Right hindlimb (tissue), 1 donor: Measurements from ENCODE around the gene FAM3A.

Experiments
- DNase-seq: peaks from one replicate; pipeline ENCODE4 v3.0.0-alpha.2; 2018

Gene FAM3A

DNA sequence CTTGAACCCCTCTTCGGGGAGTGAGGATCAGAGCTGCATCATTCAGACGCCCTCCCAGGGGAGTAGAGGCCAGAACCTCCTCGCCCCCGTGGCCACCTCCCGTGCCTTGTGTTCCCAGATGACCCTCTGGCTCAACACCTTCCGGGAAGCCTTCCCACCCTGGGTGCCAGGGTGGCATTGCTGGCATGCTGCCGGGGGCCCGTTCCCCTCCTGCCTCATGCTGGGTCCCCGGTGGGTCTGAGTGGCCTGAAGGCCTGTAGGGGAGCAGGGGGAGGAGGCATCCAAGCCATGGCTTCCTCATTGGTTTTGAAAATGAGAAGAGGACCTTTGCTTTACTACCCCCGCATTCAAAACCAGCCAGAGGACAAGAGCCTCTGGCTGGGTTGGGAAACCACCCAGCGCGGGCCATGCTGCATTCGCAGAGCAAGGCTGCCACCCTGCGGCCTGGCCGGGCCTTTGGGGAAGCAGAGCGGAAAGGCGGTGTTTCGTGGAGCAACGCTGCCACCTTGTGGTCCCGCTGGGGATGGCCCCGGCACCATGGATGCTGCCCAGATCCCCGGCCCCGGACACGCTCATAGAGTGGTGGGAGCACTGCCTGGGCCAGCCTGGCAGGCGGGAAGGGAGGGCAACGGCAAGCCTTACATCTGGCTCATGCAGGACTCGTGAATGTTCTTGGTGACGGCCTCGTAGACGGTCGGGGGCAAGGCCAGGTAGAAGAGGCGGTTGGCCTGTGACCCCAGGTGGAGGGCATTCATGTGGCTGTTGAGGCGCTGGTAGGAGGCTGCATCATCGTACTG is 18.7 kb upstream of the FAM3A start:
- DNase-seq: peak; percentile 89

DNA sequence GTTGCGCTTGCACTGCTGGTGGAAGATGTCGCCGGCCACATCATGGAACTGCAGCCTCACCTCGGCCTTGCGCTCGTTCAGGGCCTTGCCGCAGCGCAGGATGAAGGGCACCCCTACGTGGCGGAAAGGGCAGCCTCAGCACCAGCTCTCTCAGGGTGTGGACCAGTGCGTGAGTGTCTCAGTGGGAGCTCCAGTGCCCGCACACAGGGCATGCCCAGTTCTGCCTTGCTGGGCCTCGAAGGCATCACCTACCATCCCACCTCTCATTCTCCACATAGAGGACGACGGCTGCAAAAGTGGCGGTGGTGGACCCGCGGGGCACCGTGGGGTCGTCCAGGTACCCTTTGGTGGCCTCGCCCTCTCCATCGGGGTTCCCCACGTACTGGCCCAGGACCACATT is 16.7 kb upstream of the FAM3A start:
- no peak for DNase-seq

- DNase-seq: no peak
Observed at GRCh38 chrX:154531626-154532025, 15.6 kb upstream of the FAM3A start.

- no peak for DNase-seq
Observed at GRCh38 chrX:154530286-154530685, 14.3 kb upstream of the FAM3A start.

GRCh38 chrX:154529206-154529612 is 13.2 kb upstream of the FAM3A start:
- no peak for DNase-seq

GRCh38 chrX:154526901-154527675 is 11.1 kb upstream of the FAM3A start:
- peak; percentile 94 for DNase-seq

DNA sequence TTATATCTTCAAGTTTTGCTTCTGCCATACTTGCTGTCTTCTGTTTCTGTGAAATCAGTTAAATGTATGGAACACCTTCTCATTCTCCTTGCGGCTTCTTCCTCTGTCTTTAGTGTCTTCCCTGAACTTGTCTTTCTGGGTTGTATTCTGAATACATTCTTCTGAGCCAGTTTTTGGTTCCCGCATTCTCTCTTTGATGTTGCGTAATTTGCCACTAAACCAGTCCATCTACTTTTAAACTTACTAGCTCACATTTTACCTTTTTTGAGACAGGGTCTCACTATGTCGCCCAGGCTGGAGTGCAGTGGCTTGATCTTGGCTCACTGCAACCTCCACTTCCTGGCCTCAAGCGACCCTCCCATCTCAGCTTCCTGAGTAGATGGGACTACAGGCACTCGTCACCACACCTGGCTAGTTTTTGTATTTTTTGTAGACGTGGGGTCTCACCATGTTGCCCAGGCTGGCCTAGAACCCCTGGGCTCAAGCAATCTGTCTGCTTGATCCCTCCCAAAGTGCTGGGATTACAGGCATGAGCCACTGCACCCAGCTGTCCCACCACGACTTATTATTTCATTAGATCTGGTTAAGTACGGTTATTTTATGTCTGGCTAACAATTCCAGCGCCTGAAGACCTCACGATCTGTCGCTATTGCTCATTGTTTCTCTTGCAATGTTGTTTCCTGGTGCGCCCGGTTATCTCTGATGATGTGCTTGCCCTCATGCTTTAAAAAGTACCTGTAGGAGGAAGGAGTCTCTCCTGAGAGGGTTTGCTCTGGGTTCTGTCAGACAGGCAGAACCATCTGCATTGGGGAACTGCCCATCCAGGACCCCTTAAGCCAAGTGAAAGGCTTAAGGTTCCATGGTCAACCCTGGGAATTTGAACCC is 9.8 kb upstream of the FAM3A start:
- DNase-seq: no peak

DNA sequence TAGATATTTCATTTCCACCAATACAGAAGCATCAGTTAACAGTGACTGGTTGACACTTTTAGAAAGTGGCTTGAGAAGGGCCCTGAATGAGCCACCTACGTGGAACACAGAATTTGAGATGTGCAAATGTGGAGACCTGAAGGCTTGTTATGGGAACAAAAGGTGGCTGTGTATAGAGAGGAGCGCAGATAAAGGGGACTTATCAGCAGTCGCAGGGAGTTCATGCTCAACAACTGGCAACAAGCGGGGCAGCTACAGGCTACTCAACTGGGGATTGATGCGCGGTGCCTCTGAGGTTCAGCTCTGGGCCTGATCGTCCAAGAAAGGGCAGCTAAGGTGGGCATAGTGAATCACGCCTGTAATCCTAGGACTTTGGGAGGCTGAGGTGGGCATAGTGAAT is 3.4 kb upstream of the FAM3A start:
- DNase-seq: no peak

DNA sequence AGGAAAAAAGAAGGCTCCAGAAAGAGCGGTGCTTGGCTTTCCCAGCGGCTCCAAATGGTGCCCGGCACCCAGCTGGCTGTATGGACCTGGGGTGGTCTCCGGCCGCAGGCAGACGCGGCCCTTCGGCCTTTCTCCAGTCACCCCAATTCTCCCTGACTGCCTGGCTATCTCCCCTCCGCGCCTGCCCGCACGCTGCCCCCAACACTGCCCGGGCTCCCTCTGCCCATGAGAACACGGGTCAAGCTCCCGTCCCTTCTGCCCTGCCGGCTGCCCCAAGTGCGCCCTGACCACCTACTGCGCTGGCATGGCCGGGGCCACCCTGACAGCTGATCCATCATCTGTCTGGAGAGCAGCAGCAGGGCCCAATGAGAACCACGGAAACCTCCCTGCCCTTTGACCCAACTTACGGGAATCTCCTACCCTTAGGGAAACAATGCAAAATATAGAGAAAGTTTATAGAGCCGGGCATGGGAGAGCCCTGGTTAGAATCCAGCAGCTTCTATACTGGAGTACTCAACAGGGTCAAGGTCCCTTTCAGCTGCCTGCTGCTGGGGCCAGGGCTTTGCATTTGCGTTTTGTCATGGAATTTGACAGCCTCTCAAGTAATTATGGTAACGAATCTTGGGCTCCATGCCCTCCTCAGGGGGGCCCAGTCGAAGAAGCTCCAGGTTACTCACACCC is 1.2 kb upstream of the FAM3A start:
- no peak for DNase-seq

GRCh38 chrX:154516656-154517100 is 646 bp upstream of the FAM3A start:
- DNase-seq: peak; percentile 65

GRCh38 chrX:154515090-154515965 is 704 bp downstream of the FAM3A start:
- no peak for DNase-seq

DNA sequence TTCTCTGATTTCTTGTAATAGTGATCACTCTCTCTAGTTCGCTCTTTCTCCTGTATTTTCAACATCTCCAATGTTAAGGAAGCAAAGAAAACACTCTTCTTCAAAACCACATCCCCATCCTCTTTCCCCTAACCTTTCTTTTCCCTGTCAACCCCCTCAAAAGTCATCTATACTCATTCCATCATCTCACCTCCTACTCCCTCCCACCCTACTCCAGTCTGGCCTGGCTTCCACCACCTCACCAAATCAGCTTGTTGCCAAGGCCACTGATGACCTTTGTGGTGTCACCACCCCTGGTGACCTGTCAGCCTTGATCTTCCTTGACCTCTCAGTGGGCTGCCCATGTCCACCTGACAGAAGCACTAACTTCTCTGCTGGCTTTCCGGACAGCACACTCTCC is 2.3 kb downstream of the FAM3A start:
- DNase-seq: no peak

DNA sequence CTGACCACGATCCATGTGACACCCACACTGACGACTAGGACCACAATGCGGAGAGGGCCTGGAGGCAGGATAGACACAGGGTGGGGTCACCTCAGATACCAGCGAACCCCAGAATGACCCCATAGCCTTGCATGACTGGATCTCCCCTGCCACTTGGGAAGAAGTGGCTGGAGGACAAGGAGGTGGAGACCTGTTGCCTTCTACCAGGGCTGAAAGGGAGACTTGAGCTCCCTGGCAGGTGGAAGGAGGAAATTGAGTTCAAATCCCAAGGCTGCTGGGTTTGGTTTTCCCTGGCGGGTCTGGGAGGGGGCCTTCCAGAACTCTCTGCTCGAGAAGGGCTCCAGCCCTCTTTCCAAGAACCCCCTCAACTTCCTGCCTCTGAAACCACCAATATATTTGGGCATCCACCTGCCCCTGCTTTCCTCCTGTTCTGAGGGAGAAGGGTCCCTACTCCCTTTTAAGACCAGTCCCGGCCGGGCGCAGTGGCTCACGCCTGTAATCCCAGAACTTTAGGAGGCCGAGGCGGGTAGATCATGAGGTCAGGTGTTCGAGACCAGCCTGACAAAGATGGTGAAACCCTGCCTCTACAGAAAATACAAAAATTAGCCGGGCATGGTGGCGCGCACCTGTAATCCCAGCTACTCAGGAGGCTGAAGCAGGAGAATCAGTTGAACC is 3.0 kb downstream of the FAM3A start:
- no peak for DNase-seq

DNA sequence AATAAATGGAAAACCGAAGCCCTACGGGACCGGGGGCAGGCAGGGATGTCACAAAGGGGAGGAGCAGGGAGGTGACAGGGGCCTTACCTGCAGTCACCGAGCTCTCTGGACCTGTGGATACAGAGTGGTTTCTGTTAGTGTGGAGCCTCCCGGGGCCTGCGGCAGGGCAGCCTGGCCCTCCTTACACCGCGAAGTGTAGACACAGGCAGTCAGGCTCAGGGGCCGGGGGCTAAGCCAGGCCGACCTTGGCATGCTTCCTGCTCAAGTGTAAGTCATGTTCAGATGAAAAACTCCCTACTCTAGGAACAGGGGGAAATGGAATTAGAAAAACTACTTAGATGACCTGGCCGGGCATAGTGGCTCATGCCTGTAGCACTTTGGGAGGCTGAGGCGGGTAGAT is 4.3 kb downstream of the FAM3A start:
- no peak for DNase-seq

DNA sequence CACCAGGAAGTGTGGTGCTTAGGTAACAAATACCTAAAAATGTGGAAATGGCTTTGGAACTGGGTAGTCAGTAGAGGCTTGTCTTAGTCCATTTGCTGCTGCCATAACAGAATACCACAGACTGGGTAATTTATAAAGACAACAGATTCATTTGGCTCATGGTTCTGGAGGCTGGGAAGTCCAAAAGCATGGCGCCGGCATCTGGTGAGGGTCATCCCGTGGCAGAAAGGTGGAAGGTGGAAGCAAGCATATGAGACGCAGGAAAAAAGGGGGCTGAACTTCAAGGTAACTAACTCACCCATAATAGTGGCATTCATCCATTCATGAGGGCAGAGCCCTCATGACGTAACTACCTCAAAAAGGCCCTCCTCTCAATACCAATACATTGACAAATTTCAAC is 6.6 kb downstream of the FAM3A start:
- no peak for DNase-seq

DNA sequence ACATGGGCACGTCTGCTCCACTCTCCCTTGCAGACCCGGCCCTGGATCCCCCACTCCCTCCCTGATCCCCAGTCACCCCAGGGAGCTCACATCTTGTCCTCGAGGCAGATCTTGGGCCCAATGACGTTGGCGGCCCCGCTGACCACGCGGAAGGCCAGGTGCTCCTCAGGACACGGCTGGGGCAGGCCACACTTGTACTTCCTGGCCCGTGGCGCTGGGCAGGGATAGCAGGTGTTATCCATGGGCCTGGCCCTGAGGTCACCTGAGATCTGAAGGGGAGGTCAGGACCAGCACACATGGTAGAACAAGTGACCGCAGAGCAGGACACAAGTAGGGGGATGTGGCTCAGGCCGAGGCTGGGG is 7.7 kb downstream of the FAM3A start:
- no peak for DNase-seq

GRCh38 chrX:154507673-154508383 is 8.2 kb downstream of the FAM3A start:
- DNase-seq: no peak

DNA sequence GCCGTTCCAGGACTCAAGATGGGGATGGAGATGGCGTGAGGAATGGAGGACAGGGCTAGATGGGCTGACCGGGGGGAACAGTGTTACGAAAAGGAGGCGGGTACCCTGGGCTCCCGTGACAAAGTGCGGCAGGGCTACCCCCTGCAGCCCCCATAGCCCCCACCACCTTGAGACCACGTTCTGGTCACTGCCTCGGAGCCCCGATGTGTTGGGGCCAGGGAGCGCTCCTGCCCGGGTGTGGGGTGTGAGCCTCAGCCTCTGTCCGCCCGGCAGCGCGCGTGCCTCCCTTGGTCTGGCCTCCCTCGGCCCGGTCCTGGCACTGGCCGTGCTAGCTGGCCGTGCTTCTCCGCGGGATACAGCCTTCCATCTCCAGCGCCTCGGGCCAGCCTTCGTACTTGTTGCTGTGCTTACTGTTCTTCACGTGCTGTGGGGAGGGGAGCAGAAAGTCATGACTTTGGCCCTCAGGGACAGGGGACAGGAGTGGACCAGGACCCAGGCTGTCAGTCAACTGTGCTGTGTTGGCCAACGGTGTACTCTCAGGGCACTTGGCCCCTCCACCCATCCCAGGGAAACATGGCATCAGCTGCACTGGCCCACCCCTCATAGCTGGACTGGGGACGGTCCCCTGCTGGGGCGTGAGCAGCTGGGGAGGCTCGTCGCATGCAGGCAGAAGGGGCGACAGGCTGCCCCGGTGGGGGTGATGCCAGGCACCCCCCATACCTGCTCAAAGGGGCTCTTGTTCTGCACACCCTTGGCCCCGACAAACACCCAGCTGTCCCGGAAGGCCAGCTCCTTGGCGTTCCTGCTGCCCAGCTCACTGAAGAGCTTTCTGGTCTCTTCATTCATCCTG is 9.3 kb downstream of the FAM3A start:
- DNase-seq: no peak

DNA sequence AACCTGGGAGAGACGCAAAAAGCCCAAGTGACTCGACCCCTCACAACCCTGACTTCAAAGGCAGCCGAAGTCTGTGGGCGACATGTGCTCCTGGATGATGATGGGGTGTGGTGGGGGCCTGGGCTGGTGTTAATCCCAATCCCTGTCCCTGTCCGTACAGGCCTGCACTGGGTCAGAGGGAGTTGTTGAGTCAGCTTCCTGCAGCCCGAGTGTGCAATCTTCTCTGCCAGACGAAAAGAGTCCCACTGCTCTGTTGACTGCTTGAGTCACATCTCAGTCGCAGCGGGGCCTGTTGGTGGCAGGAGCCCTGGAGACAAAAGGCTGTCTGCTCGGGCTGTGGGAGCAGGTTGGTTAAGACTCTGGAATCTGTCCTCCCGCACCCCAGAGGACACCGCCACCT is 10.3 kb downstream of the FAM3A start:
- DNase-seq: no peak
